NB4 (cell line): ENCODE data around the gene CACTIN.

Experiments used
- DNase-seq: peaks from one replicate; pipeline ENCODE4 v3.0.0; 2010; ENCODE audit warnings: low read depth
- H3K4me3 ChIP-seq: one replicate; pipeline ENCODE4 v1.5.1; 2011; ENCODE audit warnings: mild to moderate bottlenecking, low read depth, low read length, moderate library complexity
- MYC ChIP-seq: IDR thresholded peaks from 2 replicates; pipeline ENCODE4 v1.6.1; 2011; ENCODE audit warnings: low read depth, low read length
- POLR2A ChIP-seq: IDR thresholded peaks from 2 replicates; pipeline ENCODE4 v1.6.1; 2011; ENCODE audit warnings: mild to moderate bottlenecking; ENCODE audit not compliant: insufficient read length; ENCODE audit errors: extremely low read depth
- TF ChIP-seq, protein P1 (sequence below): IDR thresholded peaks from one replicate; pipeline ENCODE4 v1.5.1; 2012; ENCODE audit warnings: low read depth, low read length
- TF ChIP-seq, protein P2 (sequence below): IDR thresholded peaks from 2 replicates; pipeline ENCODE4 v1.6.1; 2011; ENCODE audit warnings: low read depth, low read length

Gene CACTIN

DNA sequence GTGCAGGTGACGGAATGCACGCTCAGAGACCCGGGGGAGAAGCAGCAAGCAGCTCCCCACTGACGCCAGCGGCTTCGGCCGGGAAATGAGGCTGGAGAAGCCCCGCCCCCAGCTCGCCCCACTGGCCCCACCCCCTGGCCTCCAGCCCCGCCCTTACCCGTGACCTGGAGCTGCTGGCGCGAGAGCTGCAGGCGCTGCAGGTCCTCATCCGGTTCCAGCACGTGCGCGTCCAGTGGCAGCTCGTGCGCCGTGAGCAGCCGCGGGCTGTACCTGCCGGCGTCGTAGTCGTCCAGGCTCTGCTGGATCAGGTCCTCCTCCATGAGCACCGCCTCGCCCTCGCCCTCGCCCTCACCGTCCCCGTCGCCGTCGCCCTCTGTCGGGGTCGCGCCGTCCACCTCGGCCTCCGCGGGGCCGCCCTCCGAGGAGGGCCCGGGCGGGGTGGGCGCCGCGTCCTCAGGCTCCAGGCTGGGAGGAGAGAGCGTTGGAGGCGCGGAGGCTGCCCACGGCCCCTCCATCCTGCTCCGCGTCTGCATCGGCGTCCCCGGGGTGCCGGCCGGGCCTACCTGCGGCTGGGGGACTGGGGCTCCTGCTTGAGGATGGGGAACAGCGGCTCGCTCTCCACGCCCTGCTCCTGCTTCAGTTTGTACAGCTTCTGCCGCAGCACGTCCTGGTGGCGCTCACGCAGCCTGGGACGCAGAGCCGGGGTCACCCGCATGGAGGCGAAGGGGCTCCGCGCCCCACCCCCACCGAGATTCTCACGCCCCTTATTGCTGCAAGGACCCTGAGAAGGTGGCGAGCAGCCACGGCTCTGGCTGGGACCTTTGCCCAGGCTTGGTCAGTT is 13.5 kb downstream of the CACTIN start:
- TF ChIP-seq MYC (no peak), POLR2A (no peak)
- TF ChIP-seq, protein P1, sequence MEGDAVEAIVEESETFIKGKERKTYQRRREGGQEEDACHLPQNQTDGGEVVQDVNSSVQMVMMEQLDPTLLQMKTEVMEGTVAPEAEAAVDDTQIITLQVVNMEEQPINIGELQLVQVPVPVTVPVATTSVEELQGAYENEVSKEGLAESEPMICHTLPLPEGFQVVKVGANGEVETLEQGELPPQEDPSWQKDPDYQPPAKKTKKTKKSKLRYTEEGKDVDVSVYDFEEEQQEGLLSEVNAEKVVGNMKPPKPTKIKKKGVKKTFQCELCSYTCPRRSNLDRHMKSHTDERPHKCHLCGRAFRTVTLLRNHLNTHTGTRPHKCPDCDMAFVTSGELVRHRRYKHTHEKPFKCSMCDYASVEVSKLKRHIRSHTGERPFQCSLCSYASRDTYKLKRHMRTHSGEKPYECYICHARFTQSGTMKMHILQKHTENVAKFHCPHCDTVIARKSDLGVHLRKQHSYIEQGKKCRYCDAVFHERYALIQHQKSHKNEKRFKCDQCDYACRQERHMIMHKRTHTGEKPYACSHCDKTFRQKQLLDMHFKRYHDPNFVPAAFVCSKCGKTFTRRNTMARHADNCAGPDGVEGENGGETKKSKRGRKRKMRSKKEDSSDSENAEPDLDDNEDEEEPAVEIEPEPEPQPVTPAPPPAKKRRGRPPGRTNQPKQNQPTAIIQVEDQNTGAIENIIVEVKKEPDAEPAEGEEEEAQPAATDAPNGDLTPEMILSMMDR = no peak
- TF ChIP-seq, protein P2, sequence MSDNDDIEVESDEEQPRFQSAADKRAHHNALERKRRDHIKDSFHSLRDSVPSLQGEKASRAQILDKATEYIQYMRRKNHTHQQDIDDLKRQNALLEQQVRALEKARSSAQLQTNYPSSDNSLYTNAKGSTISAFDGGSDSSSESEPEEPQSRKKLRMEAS = no peak
- H3K4me3 ChIP-seq = no peak overlapping the region

DNA sequence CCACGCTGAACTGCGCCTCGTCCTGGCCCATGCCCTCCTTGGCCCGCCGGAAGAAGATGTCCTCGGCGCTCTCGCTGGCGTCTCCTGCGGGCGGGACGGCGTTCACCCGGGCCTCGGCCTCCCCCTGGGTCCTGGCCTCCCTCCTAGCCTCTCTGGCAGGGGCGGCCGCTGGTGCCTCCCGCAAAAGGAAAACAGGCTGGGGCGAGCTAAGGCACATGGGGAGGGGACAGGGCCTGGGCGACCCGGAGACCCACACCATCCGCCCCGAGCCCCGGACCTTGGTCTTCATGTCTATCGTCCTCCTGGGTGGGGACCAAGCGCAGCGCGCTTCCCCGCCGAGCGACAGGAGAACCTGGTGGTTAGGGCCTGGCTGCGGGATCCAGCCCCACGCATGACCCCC is 14.3 kb downstream of the CACTIN start:
- DNase-seq = no peak
- H3K4me3 ChIP-seq = no peak overlapping the region
- TF ChIP-seq, protein P1 = no peak
- TF ChIP-seq, protein P2 = no peak
- no peak for TF ChIP-seq POLR2A
- no peak for TF ChIP-seq MYC

More for the DNA sequence above, 13.5 kb downstream of the CACTIN start:
- no peak for DNase-seq

DNA sequence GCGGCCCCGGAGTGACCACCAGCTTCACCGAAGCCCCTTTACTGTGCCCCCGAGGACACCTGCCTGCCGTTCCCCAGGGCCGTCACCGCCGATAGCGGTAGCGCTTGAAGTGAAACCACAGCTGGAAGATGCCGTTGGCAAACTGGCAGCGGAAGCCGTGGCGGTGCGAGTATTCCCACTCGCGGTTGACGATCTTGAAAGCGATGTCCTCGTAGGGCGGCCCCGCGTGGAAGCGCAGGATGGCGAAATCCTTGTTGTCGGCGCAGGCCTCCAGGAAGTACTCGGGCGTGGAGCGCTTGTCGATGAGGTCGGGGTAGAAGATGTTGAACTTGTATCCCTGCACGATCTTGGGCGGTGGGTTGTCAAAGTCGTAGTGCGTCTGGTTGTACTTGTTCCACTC is 14.7 kb downstream of the CACTIN start:
- no peak for DNase-seq
- H3K4me3 ChIP-seq = no peak overlapping the region
- no peak for TF ChIP-seq POLR2A
- no peak for TF ChIP-seq MYC
- TF ChIP-seq, protein P2 = no peak
- TF ChIP-seq, protein P1 = no peak

DNA sequence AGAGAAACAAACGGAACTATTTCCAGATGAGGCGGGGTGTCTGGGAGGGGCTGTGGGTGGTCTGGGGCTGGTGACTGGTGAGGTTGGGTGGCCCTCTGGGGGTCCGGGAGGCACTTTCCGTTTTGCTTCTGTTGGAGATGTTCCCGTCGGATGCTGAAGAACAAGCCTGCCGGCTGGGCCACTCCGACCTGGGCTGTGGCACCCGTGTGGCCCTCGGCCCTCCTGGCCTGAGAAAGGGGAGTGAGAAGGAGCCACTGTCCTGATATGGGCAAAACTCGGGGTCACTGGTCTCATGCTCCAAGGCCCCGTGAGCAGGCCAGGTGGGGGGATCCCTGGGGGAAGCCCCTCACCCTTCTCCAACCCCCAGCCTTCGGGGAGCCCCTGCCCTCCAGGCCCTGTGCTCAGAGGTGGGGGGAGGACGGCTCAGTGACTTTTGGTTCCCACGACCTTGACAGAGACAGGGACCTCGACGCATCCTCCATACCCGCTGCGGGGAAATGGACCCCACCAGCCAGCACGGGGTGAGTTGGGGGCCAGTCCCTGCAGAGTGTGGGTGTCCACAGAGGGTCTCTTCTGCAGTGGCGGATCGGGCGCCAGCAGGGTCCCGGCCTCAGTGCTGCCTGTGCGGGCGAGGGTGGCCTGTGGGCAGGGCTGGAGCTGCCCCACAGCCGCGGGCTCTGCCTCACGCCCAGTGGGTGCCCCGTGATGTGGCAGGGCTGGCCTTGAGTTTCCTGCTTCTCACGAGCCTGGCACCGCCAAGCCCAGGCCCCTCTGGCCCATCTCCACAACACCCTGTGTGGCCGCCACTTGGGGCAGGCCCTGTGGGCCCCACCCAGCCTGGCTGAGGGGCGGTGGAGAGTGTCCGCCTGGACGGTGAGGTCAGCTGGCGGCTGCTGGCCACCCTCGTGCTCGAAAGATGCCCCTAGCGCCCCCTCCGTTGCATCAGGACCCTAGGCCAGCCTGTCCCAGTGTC is 15.6 kb downstream of the CACTIN start:
- H3K4me3 ChIP-seq = no peak overlapping the region
- no peak for TF ChIP-seq POLR2A
- TF ChIP-seq, protein P1 = no peak
- no peak for TF ChIP-seq MYC
- TF ChIP-seq, protein P2 = no peak
- no peak for DNase-seq

DNA sequence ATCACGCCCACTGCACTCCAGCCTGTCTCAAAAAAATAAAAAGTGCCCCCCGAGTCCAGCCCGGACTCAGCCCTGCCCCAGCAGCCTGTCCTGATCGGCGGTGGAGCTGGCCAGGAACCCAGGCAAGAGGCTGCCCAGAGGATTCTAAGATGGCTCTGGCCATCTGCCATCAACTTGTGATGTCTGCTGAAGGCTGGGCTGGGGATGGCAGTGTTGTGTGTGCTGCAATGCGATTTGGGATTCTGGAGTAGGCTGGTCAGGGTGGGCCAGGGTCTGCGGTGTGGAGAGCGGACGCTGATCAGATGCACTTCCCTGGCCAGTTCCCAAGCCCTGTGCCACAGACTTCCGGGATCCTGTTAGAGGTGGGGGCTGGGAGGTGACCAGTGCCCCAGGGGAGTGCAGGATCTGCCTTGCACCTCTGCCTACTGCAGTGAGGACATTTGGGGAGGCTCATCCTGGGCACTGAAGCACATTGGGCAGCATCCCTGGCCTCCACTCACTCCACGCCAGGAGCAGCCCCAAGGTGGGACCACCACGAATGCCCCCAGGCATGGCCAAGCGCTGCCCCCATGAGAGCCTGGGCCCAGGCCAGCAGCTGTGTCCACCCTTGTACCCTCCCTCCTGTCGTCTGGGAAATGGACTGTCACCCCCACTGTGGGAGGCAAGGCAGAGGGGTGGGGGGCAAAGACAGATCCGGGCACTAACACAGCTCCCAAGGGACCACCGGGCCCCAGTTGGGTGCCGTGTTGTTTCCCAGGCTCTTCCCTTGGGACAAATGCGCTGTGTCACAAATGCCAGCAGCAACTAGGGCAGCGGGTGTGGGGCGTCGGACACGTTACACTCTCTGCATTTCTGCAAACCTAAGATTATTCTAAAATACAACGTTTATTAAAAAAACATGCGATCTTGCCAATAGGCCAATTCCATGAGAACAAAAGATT is 16.5 kb downstream of the CACTIN start:
- TF ChIP-seq, protein P2 = no peak
- TF ChIP-seq MYC (no peak), POLR2A (no peak)
- TF ChIP-seq, protein P1 = no peak
- no peak overlapping the region for H3K4me3 ChIP-seq
- DNase-seq = peak; percentile 38
